HK-2 (cell line): ENCODE measurements around the gene DIS3.
A peak's percentile ranks its signal among the peaks of the same experiment; 100 is the strongest.
"Not testable (repeated sequence)": the region's sequence is repeated elsewhere in the genome, so short reads cannot be mapped to it uniquely, and the experiment has no call there.

Experiments
- DNase-seq: peaks from one replicate; pipeline ENCODE4 v3.0.0-alpha.2; 2018; ENCODE audit not compliant: unreplicated experiment

The DIS3 gene

DNA sequence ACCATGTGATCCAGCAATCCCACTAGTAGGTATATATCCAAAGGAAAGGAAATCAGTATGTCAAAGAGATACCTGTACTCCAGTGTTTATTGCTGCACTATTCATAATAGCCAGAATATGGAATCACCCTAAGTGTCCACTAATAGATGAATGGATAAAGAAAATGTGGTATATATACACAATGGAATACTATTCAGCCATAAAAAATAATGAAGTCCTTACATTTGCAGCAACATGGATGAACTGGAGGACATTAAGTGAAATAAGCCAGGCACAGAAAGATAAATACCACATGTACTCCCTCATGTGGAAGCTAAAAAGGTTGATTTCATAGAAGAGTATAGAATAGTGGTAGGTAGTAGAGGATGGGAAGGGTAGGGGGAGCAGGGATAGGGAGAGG lies 30.5 kb downstream of the DIS3 start:
- no peak for DNase-seq

DNA sequence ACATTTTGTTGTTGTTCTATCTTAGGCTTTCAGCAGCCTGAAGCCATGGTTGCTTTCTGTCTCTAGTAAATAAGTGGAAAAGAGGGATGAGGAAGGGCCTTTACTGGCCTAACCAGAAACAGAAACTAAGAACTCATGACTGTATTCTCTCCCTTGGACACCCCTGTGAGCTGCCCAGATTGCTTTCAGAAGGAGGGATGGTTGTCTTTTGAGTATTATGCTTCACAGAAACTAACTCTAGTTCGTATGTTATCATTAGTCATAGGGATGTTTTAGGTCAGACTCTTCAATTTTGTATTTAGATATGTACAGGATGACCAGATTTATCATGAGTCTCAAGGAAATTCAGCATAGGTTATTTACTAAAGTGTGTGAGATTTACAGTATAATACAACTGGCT lies 36.4 kb downstream of the DIS3 start:
- DNase-seq: no peak

DNA sequence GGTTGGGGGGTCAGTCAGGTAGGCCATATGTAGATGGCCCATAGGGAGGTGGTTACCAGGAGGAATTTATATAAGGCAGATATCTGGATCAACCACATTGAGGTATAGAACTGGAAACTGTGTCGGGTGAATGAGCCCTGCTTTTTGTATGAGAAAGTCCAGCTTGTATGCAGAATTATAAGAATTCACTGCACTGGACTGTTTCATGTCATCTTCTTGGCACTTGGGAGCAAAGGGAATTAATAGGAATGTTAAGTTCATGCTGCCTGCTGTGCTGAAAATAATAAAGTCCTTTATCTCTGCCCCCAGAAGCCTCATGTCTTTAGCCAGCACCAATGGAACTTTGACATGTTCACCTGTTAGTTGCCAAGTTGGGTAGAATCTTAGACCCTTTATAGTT lies 41.7 kb downstream of the DIS3 start:
- no peak for DNase-seq

DNA sequence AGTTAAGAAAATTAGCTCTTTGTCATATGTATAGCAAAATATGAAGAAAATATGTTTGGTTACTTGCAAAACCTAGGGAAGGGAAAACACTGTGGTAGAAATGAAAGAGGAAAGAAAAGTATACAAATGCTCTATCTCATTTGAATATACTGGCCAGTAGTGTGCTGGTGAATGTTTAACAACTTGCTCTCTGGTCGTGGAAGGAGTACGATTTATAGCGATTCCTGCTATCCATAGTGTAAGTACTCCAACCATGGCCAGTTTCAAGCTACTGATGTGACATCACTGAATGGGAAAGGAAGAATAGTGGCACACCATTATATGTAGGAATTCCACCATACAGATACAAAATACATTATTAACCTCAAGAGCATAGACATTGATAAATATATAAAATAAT lies 44.7 kb downstream of the DIS3 start:
- no peak for DNase-seq

DNA sequence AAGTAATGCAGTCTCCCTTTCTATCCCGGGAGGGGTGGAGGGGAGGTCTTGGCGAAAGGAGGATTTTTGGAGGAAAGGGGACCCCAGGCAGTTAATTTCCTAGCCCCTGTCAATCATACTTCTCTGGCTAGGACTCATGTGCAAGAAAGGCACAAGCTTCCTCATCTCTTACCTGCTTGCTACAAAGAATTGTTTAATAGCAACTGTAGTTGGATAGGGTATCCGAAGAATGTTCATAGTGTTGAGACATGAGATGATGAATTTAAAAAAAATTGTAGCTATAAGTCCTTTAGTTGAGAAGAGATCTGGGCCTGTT lies 53.5 kb downstream of the DIS3 start:
- no peak for DNase-seq

DNA sequence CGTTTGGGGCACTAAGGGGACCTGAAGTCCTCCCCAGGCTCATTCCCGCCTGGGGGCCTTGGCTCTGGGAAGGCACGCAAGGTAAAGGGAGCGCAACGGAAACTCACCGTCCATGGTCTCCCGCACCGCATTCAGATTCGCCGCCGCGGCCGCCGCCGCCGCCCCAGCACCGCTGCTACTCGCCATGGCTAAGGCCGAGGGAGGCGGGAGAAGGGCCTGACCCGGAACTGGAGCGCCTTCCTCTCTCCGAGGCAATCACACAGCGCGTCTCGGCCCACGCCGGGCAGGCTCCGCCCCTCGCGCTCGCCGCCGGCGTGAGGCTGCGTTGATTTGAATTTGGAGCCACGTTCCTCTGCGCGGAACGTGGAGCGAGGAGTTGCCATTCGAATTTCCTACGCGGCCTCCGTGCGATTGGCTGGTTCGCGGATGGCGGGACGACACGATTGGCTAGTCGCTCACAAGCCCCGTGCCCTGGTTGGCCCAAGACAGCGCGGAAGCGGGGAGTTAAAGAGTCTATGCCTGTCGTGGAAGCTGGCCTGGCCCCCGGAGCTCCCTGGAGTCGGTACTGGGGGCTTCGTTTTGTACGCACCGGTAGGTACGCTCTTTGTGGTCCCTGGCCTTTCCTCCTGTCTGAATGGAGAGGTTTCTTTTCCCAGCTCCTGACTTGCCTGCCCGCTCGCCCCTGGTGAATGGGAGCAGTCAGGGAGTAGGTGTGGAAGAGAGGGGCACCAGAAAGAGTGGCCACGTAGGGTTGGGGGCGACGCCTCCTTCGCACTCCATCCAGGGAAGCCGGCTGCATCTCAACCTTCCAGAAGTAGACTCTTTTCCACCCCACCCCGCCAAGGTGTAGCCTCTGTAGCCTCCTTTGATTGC lies 54.0 kb downstream of the DIS3 start, which contains the start of the genes BORA and MZT1:
Gene BORA (plus strand): TSS at position 507 of the 873 bp plus-strand sequence. CDS start 1,018 bp downstream, outside the sequence.
Gene MZT1 (minus strand): TSS at position 213 of the 873 bp plus-strand sequence. CDS start 27 bp downstream, at position 186.
- DNase-seq: peak; percentile 94

DNA sequence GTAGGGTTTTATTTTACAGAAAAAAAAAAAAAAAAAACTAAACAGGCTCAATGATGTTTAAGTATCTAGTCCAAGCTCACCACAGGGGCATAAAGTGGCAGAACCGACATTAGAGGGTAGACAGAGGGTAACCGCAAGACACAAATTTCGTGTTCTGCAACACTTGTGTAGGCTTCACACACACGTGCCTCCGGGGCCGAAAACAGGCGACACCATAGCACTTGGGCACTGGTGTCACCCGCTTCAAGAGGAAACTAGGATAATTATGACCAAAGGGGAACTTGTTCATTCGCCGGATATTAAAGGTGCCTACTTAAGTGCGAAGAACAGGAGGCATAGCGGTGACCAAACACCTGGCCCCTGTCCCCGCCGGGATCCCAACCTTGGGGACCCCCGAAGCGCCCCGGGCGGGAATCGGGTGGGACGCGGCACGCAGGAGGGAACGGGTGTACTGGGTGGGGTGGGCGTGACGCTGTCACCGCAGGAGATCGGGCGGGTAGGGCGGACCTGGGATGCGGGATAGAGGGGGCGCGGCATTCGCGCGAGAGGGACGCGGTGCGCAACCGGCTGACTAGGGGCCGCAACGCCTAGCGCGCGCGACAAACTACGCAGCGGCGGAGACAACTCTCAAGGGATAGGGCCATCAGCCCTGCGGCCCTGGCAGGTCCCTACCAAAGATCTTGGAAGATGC lies 54.8 kb downstream of the DIS3 start:
- peak; percentile 5 for DNase-seq

DNA sequence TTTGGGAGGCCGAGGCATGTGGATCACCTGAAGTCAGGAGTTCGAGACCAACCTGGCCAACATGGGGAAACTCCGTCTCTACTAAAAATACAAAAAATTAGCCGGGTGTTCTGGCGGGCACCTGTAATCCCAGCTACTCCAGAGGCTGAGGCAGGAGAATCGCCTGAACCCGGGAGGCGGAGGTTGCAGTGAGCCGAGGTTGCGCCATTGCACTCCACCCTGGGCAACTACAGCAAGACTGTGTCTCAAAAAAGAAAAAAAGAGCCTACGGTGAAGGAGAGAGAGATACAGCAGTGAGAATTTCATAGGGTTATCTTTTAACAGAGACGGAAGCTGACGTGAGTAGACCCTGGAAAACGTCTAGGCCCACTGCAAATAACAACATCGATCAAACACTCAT lies 55.5 kb downstream of the DIS3 start:
- DNase-seq: not testable (repeated sequence)

DNA sequence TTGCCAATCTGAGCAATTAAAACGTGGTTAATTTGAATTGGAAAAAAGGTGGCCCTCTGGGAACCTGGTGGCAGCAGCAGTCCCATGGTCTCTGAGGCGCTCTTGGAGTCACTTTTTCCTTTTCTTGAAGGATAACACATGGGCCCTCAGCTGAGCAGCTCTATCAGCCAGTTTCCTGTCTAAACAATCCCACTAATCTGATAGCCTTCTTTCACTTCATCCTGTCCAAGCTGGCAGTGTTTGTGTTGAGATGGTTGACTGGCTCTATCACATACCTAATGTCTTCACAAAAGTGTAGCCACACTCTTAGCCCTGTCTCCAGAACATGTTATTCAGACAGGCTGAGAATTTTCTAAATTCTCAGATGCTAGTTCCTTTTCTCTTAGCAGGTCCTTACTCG lies 64.9 kb downstream of the DIS3 start:
- no peak for DNase-seq
